K562 (cell line): ENCODE results near the gene PKP1.

Experiments
- KDM1A ChIP-seq, 2 experiments: fragments of 450-650 bp; IDR thresholded peaks; 2 replicates each; pipeline ENCODE4 v1.6.1; 2016; ENCODE audit warnings: mild to moderate bottlenecking in 2 of 2
- POLR2AphosphoS5 ChIP-seq: IDR thresholded peaks from 2 replicates; pipeline ENCODE4 v1.6.1; 2011; ENCODE audit warnings: mild to moderate bottlenecking, low read depth, low read length, moderate library complexity; ENCODE audit not compliant: control insufficient read depth, insufficient read depth
- TF ChIP-seq, protein P1 (sequence below): fragments of 200-800 bp; sonication (Bioruptor generic); IDR thresholded peaks from 2 replicates; pipeline ENCODE4 v1.6.1; 2017; ENCODE audit warnings: missing genetic modification characterization, missing compliant biosample characterization
- TF ChIP-seq, protein P2 (sequence below), 2 experiments: fragments of 450-650 bp; formaldehyde crosslinking in 1 of 2; IDR thresholded peaks; 2 replicates each; pipeline versions ENCODE4 v1.4.0 to v1.6.1; 2014 to 2020; ENCODE audit warnings: mild to moderate bottlenecking in 2 of 2, borderline replicate concordance in 1 of 2, low read depth in 1 of 2
- TF ChIP-seq, protein P3 (sequence below): sonication (generic); formaldehyde crosslinking; IDR thresholded peaks from 2 replicates; pipeline ENCODE4 v1.8.1; 2022; ENCODE audit warnings: missing genetic modification reagents
- TF ChIP-seq, protein P4 (sequence below): fragments of 250-450 bp; sonication (Bioruptor Pico); IDR thresholded peaks from 2 replicates; pipeline ENCODE4 v1.5.0; 2021; ENCODE audit warnings: mild to moderate bottlenecking, borderline replicate concordance

DNA sequence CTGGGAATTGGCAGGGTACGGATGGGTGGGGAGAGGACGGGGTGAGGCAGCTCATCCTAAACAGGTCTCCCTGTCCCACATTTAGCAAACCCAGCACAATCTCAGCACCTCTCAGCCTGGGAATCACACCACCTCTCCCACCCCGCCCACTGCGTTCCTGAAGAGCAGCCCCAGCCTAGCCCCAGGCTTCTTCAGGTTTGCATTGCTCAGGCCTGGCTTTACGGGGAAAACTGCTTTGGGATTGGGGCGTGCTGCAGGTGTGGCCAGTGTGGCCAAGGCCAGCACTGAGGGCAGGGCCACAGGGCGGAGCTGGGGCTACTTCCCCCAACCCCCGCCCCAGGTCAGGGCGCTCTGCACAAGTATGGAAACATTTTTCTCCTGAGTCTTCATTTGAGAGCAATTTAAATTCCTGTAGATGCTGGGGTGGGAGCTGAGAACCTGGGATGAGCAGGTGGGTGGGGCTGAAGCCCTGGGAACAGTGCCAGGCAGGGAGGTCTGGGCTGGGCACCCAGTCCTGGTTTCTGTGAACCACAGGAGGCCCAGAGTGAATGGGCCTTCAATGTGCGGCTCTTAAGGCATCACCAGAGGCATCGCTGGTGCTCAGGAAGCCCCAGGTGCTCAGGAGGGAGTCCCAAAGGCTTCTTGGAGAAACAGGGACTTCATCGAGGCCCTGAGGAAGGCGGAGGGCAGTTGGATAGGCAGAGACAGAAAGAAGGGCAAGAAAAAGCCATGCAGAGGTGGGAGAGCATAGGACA, 70.1 kb downstream of the PKP1 start:
- TF ChIP-seq, protein P1, sequence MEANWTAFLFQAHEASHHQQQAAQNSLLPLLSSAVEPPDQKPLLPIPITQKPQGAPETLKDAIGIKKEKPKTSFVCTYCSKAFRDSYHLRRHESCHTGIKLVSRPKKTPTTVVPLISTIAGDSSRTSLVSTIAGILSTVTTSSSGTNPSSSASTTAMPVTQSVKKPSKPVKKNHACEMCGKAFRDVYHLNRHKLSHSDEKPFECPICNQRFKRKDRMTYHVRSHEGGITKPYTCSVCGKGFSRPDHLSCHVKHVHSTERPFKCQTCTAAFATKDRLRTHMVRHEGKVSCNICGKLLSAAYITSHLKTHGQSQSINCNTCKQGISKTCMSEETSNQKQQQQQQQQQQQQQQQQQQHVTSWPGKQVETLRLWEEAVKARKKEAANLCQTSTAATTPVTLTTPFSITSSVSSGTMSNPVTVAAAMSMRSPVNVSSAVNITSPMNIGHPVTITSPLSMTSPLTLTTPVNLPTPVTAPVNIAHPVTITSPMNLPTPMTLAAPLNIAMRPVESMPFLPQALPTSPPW (CRISPR knock-in tag), result no peak
- TF ChIP-seq, protein P2, sequence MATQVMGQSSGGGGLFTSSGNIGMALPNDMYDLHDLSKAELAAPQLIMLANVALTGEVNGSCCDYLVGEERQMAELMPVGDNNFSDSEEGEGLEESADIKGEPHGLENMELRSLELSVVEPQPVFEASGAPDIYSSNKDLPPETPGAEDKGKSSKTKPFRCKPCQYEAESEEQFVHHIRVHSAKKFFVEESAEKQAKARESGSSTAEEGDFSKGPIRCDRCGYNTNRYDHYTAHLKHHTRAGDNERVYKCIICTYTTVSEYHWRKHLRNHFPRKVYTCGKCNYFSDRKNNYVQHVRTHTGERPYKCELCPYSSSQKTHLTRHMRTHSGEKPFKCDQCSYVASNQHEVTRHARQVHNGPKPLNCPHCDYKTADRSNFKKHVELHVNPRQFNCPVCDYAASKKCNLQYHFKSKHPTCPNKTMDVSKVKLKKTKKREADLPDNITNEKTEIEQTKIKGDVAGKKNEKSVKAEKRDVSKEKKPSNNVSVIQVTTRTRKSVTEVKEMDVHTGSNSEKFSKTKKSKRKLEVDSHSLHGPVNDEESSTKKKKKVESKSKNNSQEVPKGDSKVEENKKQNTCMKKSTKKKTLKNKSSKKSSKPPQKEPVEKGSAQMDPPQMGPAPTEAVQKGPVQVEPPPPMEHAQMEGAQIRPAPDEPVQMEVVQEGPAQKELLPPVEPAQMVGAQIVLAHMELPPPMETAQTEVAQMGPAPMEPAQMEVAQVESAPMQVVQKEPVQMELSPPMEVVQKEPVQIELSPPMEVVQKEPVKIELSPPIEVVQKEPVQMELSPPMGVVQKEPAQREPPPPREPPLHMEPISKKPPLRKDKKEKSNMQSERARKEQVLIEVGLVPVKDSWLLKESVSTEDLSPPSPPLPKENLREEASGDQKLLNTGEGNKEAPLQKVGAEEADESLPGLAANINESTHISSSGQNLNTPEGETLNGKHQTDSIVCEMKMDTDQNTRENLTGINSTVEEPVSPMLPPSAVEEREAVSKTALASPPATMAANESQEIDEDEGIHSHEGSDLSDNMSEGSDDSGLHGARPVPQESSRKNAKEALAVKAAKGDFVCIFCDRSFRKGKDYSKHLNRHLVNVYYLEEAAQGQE (IDR thresholded peaks at IDR 0.05; ENCODE audit: borderline replicate concordance), result no peak
- TF ChIP-seq, protein P2 (CRISPR knock-in tag; IDR thresholded peaks at IDR 0.05; ENCODE audit: low read depth), result no peak
- TF ChIP-seq POLR2AphosphoS5 (no peak), KDM1A (IDR thresholded peaks at IDR 0.05) (no peak)
- TF ChIP-seq, protein P3, sequence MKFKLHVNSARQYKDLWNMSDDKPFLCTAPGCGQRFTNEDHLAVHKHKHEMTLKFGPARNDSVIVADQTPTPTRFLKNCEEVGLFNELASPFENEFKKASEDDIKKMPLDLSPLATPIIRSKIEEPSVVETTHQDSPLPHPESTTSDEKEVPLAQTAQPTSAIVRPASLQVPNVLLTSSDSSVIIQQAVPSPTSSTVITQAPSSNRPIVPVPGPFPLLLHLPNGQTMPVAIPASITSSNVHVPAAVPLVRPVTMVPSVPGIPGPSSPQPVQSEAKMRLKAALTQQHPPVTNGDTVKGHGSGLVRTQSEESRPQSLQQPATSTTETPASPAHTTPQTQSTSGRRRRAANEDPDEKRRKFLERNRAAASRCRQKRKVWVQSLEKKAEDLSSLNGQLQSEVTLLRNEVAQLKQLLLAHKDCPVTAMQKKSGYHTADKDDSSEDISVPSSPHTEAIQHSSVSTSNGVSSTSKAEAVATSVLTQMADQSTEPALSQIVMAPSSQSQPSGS (CRISPR knock-in tag), result no peak
- TF ChIP-seq, protein P4, sequence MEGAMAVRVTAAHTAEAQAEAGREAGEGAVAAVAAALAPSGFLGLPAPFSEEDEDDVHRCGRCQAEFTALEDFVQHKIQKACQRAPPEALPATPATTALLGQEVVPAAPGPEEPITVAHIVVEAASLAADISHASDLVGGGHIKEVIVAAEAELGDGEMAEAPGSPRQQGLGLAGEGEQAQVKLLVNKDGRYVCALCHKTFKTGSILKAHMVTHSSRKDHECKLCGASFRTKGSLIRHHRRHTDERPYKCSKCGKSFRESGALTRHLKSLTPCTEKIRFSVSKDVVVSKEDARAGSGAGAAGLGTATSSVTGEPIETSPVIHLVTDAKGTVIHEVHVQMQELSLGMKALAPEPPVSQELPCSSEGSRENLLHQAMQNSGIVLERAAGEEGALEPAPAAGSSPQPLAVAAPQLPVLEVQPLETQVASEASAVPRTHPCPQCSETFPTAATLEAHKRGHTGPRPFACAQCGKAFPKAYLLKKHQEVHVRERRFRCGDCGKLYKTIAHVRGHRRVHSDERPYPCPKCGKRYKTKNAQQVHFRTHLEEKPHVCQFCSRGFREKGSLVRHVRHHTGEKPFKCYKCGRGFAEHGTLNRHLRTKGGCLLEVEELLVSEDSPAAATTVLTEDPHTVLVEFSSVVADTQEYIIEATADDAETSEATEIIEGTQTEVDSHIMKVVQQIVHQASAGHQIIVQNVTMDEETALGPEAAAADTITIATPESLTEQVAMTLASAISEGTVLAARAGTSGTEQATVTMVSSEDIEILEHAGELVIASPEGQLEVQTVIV, result no peak
